HepG2 (cell line): Measurements from ENCODE around the gene SDK2. TPM values are rescaled to one million over a fixed set of nuclear protein-coding genes. Genes with fewer than 3 reads are reported as not detected.

ENCODE experiments used
- ATAC-seq: fragments of 200-7000 bp; cut with Tn5 transposase; 3 replicates; pipeline ENCODE4 v1.9.1; 2020; ENCODE audit warnings: mild to moderate bottlenecking, moderate library complexity
- BruUV-seq: library from RNA; stranded (reverse); fragments of 400-500 nt; replicated peaks from 2 replicates; lab custom pipeline; 2021; lab: Mats Ljungman, UMichigan
- CTCF ChIA-PET: fragments of 300-600 bp; formaldehyde crosslinking; extraction: SDS; loops from one replicate; lab custom pipeline; 2021; ENCODE audit warnings: low total read pairs, inconsistent platforms, low intra/inter-chr PET ratio; lab: Yijun Ruan, JAX
- POLR2A ChIA-PET: fragments of 350-600 bp; sonication (Branson Sonifier 250); formaldehyde crosslinking; loops from one replicate; lab custom pipeline; 2020; ENCODE audit warnings: antibody characterized with exemption, inconsistent platforms; lab: Yijun Ruan, JAX
- DNase-seq: peaks from one replicate; pipeline ENCODE4 v3.0.0-alpha.2; 2015; ENCODE audit warnings: low spot score
- FAIRE-seq: peaks from 3 replicates; lab custom pipeline; 2011; peaks lifted over from hg19 to GRCh38; lab: Jason Lieb, UNC
- H2AFZ ChIP-seq: one replicate; pipeline ENCODE4 v1.6.1; 2011; ENCODE audit warnings: low read length, inconsistent platforms
- H3K27ac ChIP-seq: fragments of 300-600 bp; 3 replicates; pipeline ENCODE4 v1.8.0; 2011; ENCODE audit warnings: mixed run types, mild to moderate bottlenecking, mixed read lengths, low read length, inconsistent platforms; ENCODE audit not compliant: insufficient read depth; ENCODE audit errors: extremely low read length
- H3K27me3 ChIP-seq, 2 experiments: fragments of 200-600 bp in 1 of 2; 2 replicates in 1 of 2; 3 replicates in 1 of 2; pipeline versions ENCODE4 v1.6.0 to v1.8.0; 2011; ENCODE audit warnings: low read length in 2 of 2, mild to moderate bottlenecking in 2 of 2, moderate library complexity in 2 of 2, inconsistent platforms in 1 of 2; ENCODE audit not compliant: insufficient read depth in 2 of 2, control insufficient read depth in 1 of 2
- H3K36me3 ChIP-seq, 2 experiments: fragments of 200-600 bp in 1 of 2; replicated peaks in 1 of 2; 2 replicates in 1 of 2; 3 replicates in 1 of 2; pipeline versions ENCODE4 v1.5.1 to v1.8.0; 2011; ENCODE audit warnings: low read length in 2 of 2, inconsistent platforms in 1 of 2; ENCODE audit not compliant: insufficient read depth in 2 of 2, control insufficient read depth in 1 of 2
- H3K4me1 ChIP-seq: 2 replicates; pipeline ENCODE4 v1.5.1; 2012; ENCODE audit warnings: low read length, inconsistent platforms; ENCODE audit not compliant: insufficient read depth
- H3K4me2 ChIP-seq: 2 replicates; pipeline ENCODE4 v1.6.0; 2011; ENCODE audit warnings: low read depth, low read length, inconsistent platforms
- H3K4me3 ChIP-seq, 3 experiments: fragments of 200-600 bp in 1 of 3; sonication (generic), shearing (Covaris generic) in 1 of 3; replicated peaks in 1 of 3; 2 replicates each; pipeline ENCODE4 v1.5.1; 2011 to 2016; ENCODE audit warnings: low read length in 3 of 3, inconsistent platforms in 2 of 3, low read depth in 2 of 3, mild to moderate bottlenecking in 2 of 3, control low read depth in 1 of 3, mixed read lengths in 1 of 3; ENCODE audit not compliant: insufficient read depth in 1 of 3
- H3K79me2 ChIP-seq: one replicate; pipeline ENCODE4 v1.6.1; 2011; ENCODE audit warnings: low read length, inconsistent platforms; ENCODE audit not compliant: insufficient read depth
- H3K9ac ChIP-seq: 2 replicates; pipeline ENCODE4 v1.6.0; 2011; ENCODE audit warnings: mild to moderate bottlenecking, low read depth, low read length, inconsistent platforms; ENCODE audit not compliant: insufficient read depth
- H3K9me3 ChIP-seq: 2 replicates; pipeline ENCODE4 v1.5.1; 2012; ENCODE audit warnings: mild to moderate bottlenecking, low read length
- H4K20me1 ChIP-seq: 2 replicates; pipeline ENCODE4 v1.6.0; 2011; ENCODE audit warnings: inconsistent platforms, mild to moderate bottlenecking, low read length, moderate library complexity; ENCODE audit not compliant: insufficient read depth
- ATF7 ChIP-seq, 2 experiments: fragments of 450-650 bp in 1 of 2; sonication (generic) in 1 of 2; formaldehyde crosslinking in 1 of 2; IDR thresholded peaks; 2 replicates each; pipeline versions ENCODE4 v1.4.0 to v1.6.1; 2016 to 2020; ENCODE audit warnings: antibody characterized with exemption in 1 of 2, mild to moderate bottlenecking in 1 of 2, missing genetic modification reagents in 1 of 2
- MNT ChIP-seq: fragments of 450-650 bp; IDR thresholded peaks from 2 replicates; pipeline ENCODE4 v1.6.1; 2016
- SAFB2 ChIP-seq: sonication (generic); formaldehyde crosslinking; IDR thresholded peaks from 2 replicates; pipeline ENCODE4 v1.5.1; 2020; ENCODE audit warnings: missing genetic modification reagents, low read depth, mild to moderate bottlenecking, borderline replicate concordance
- TCF12 ChIP-seq, 2 experiments: fragments of 450-650 bp in 1 of 2; sonication (generic) in 1 of 2; formaldehyde crosslinking in 1 of 2; IDR thresholded peaks; 2 replicates each; pipeline versions ENCODE4 v1.6.1 to v1.8.0; 2017 to 2022; ENCODE audit warnings: antibody characterized with exemption in 1 of 2, mild to moderate bottlenecking in 1 of 2, missing genetic modification reagents in 1 of 2, moderate library complexity in 1 of 2
- ZNF569 ChIP-seq: sonication (generic); formaldehyde crosslinking; IDR thresholded peaks from 2 replicates; pipeline ENCODE4 v1.5.0; 2020; ENCODE audit warnings: mild to moderate bottlenecking, missing genetic modification reagents, moderate library complexity, borderline replicate concordance
- WGBS: methylation state at CpG from one replicate; pipeline ENCODE4 v1.1.6; 2017; ENCODE audit warnings: low lambda C conversion rate; 5-methylcytosine and 5-hydroxymethylcytosine counted together
- in situ Hi-C: cut with HindIII; loops from 2 replicates; pipeline ENCODE4 v1.10.0; 2017; ENCODE audit warnings: low pct_unique_long_range_greater_than_20kb; ENCODE audit not compliant: extremely low pct_ligation_motif_present
- intact Hi-C: fragments of 100-400 bp; cut with micrococcal nuclease; formaldehyde crosslinking; loops from one replicate; pipeline ENCODE4 v1.10.0; 2022; ENCODE audit not compliant: unreplicated experiment
- polyA plus RNA-seq, 8 experiments: library from polyadenylated mRNA; depleted of rRNA in 3 of 8; stranded (reverse) in 7 of 8; unstranded in 1 of 8; fragments of >200 nt; fragmentation: Illumina TruSeq in 4 of 8; extraction: Trizol in 4 of 8; gene quantifications; 2 replicates each; pipeline versions ENCODE4 v1.2.1 to v1.2.3, GENCODE V29; 2011 to 2016; ENCODE audit warnings: low read depth in 4 of 8, missing spikeins in 1 of 8, mixed read lengths in 1 of 8; ENCODE audit not compliant: insufficient read depth in 1 of 8
- total RNA-seq, 5 experiments: library from RNA; depleted of rRNA; stranded (reverse); fragments of >200 nt; fragmentation: Illumina TruSeq; extraction: Trizol; gene quantifications; 2 replicates each; pipeline ENCODE4 v1.2.3, GENCODE V29; 2016; ENCODE audit warnings: low read depth in 1 of 5

The SDK2 gene
- total and polyA plus RNA-seq, 2 of the 13 experiments (the other 11 are each of a cell fraction or from before 2014, with no cell fraction given), result not detected

DNA sequence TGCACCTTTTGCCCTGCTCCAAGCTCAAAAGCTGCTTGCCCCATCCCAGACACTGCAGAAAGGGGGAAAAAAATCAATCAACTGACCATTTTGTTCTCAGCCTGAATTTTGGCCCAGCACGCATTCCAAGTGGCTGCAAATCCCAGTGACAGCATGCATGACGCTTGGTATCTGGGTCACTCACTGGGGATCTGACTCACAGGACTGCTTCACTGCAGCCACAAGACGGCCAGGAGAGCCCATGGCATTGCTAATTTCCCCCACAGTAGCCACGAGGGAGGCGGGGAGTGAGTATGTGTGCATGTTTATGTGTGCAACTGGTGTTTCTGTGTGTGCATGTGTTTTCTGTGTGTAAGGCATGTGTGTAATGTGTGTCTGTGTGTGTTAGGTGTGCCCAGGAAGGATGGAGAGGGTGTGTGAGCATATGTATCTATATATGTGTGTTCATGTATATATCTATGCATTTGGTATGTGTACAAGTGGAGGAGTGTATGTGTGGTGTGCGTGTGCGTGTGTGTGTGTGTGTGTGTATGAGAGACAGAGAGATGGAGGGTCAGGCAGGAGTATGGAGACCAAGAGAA is 33.8 kb downstream of the SDK2 start:
- Histone ChIP-seq H3K9ac (no peak overlapping the region), H3K27ac (no peak overlapping the region), H3K36me3 (no peaks in the 10 kb centered on the region), H3K4me1 (peaks cover 7% of the 10 kb centered on the region), H3K9me3 (no peaks in the 10 kb centered on the region), H3K27me3 (peaks cover 2 to 50% of the 10 kb centered on the region in 2 experiments; a peak in 2 of 5 replicates), H4K20me1 (no peaks in the 10 kb centered on the region), H3K4me2 (no peak overlapping the region), H3K79me2 (no peaks in the 10 kb centered on the region), H3K4me3 (no peak overlapping the region), H2AFZ (no peak overlapping the region)
- ChIA-PET CTCF (no interaction called here), POLR2A (no interaction called here)
- ATAC-seq (no peak), DNase-seq (no peak), FAIRE-seq (no peak)
- BruUV-seq, result no TSS peak
- intact Hi-C loops (no loop called here), in situ Hi-C loops (no loop called here)
- WGBS, result 7% methylated on average over 6 of the region's 7 CpGs
- TF ChIP-seq ATF7 (IDR thresholded peaks at IDR 0.05) (0 out of 2 replicates have a peak, but pooled peaks have one; percentile 8), ATF7 (CRISPR knock-in tag; IDR thresholded peaks at IDR 0.05) (no peak), SAFB2 (CRISPR knock-in tag) (no peak), MNT (peak; percentile 80)

DNA sequence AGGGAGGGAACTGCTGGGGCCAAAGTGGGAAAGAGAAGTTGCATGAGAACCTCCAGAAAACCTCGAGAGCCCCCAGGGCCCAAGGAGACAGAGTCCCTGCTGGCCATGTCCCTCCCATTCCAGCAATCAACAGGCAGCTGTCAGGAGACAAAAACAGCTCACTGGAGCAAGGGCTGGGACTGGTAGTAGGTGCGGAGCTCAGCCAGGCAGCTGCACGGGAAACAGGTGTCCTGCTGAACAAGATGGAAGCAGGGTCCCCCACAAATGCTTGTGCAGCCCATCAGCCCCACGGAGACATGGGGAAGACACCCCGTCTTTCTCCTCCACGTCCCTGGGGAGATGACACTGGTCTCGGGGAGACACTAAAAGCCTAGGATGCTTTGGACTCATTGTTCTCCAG is 34.5 kb downstream of the SDK2 start:
- CTCF ChIA-PET, result no interaction called here
- H3K9ac ChIP-seq, result no peak overlapping the region
- peaks cover 7% of the 10 kb centered on the region for H3K4me1 ChIP-seq
- WGBS, result 20% methylated on average over 3 of the region's 7 CpGs
- H2AFZ ChIP-seq, result no peak overlapping the region
- DNase-seq, result no peak
- H3K27ac ChIP-seq, result no peak overlapping the region
- H3K79me2 ChIP-seq, result no peaks in the 10 kb centered on the region
- intact Hi-C loops, result no loop called here
- TF ChIP-seq ZNF569, result no peak
- no peak for TF ChIP-seq TCF12 (IDR thresholded peaks at IDR 0.05)
- TF ChIP-seq TCF12 (CRISPR knock-in tag; IDR thresholded peaks at IDR 0.05), result no peak
- peaks cover 2 to 55% of the 10 kb centered on the region in 2 experiments; a peak in 2 of 5 replicates for H3K27me3 ChIP-seq
- BruUV-seq, result no TSS peak
- H3K36me3 ChIP-seq, result no peaks in the 10 kb centered on the region
- H3K4me2 ChIP-seq, result no peak overlapping the region
- no peak overlapping the region for H3K4me3 ChIP-seq
- in situ Hi-C loops, result no loop called here
- ATAC-seq, result no peak
- no peak for FAIRE-seq
- H3K9me3 ChIP-seq, result no peaks in the 10 kb centered on the region
- H4K20me1 ChIP-seq, result no peaks in the 10 kb centered on the region
- POLR2A ChIA-PET, result no interaction called here
